Lung (tissue), 13 donors: ENCODE data around the gene PARD3. TPM values are rescaled to one million over a fixed set of nuclear protein-coding genes. Genes with fewer than 3 reads are reported as not detected.

Experiments
- ATAC-seq: fragments of 200-7000 bp; cut with Tn5 transposase; one replicate; pipeline ENCODE4 v1.9.1; 2020; ENCODE audit warnings: moderate number of reproducible peaks; ENCODE audit not compliant: insufficient read depth, low FRiP score
- DNase-seq, 3 donors: peaks; one replicate each; pipeline ENCODE4 v3.0.0-alpha.2; 2013 to 2017
- H3K27ac ChIP-seq, 2 donors: one replicate each; pipeline ENCODE4 v1.5.1; 2013; ENCODE audit warnings: mild to moderate bottlenecking in 2 of 2, moderate library complexity in 2 of 2, control low read depth in 1 of 2, inconsistent platforms in 1 of 2, low read depth in 1 of 2, low read length in 1 of 2
- H3K27me3 ChIP-seq, 3 donors: one replicate each; pipeline ENCODE4 v1.5.1; 2013; ENCODE audit warnings: low read length in 2 of 3; ENCODE audit not compliant: control insufficient read depth in 3 of 3, insufficient read depth in 3 of 3
- H3K36me3 ChIP-seq, 4 donors: one replicate each; pipeline ENCODE4 v1.5.1; 2013; ENCODE audit warnings: low read length in 4 of 4, mild to moderate bottlenecking in 1 of 4, moderate library complexity in 1 of 4; ENCODE audit not compliant: control insufficient read depth in 4 of 4, insufficient read depth in 4 of 4
- H3K4me1 ChIP-seq, 5 donors: one replicate each; pipeline ENCODE4 v1.5.1; 2013; ENCODE audit warnings: low read length in 5 of 5, mild to moderate bottlenecking in 2 of 5, moderate library complexity in 1 of 5; ENCODE audit not compliant: control insufficient read depth in 5 of 5, insufficient read depth in 5 of 5
- H3K4me3 ChIP-seq: one replicate; pipeline ENCODE4 v1.5.1; 2013; ENCODE audit warnings: mild to moderate bottlenecking, control low read depth, moderate library complexity
- H3K9ac ChIP-seq, 2 donors: one replicate each; pipeline ENCODE4 v1.5.1; 2013; ENCODE audit warnings: low read length in 2 of 2, control low read depth in 1 of 2; ENCODE audit not compliant: insufficient read depth in 1 of 2
- H3K9me3 ChIP-seq, 4 donors: one replicate each; pipeline ENCODE4 v1.5.1; 2013; ENCODE audit warnings: low read length in 3 of 4, mild to moderate bottlenecking in 1 of 4, moderate library complexity in 1 of 4; ENCODE audit not compliant: control insufficient read depth in 4 of 4, insufficient read depth in 3 of 4
- WGBS, 2 donors: extraction: QIAGEN DNeasy Blood & Tissue Kit; methylation state at CpG; one replicate each; pipeline ENCODE4 v1.1.7; 2013; 5-methylcytosine and 5-hydroxymethylcytosine counted together
- polyA plus RNA-seq, 2 donors: library from polyadenylated mRNA; stranded (reverse); fragments of 200-250 nt; gene quantifications; one replicate each; pipeline ENCODE4 v1.2.1, GENCODE V29; 2013
- small RNA-seq: library from RNA; depleted of rRNA; stranded (forward); fragments of <200 nt; gene quantifications from one replicate; pipeline ENCODE3, GENCODE V24; 2014; ENCODE audit warnings: low replicate concordance
- total RNA-seq, 2 donors: library from RNA; depleted of rRNA in 1 of 2; stranded (reverse); fragments of >200 nt in 1 of 2; gene quantifications; one replicate each; pipeline ENCODE4 v1.2.1, GENCODE V29; 2014 to 2021
- TF ChIP-seq, protein P1 (sequence below): IDR thresholded peaks from 2 replicates; pipeline ENCODE4 v1.5.1; 2012; ENCODE audit warnings: mild to moderate bottlenecking; ENCODE audit errors: control extremely low read depth, extremely low read depth
- donor health status: control.
- donor health status: control.
- donor health status: Bipolar disorder and iron deficiency.
- donor health status: healthy.
- donor health status: DM: yes; HTN: yes; CAD: no.

PARD3 gene
- total and polyA plus RNA-seq, 4 donors: 10.3 to 69.2 (median 27.6) TPM

DNA sequence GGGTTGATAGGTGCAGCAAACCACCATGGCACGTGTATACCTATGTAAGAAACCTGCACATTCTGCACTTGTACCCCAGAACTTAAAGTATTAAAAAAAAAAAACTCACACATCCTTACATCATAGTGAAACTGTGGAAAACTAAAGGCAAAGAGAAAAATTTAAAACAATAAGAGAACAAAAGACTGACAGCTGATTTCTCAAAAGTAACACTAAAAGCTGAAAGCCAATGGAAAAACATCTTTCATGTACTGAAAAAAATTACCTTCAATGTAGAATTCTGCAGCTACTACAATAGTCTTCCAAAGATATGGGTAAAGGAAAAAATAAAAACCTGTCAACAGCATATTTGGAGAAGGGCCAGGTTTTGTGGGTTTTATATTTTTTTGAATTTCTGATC is 751.5 kb downstream of the PARD3 start:
- 95 to 100% methylated on average over 1 of the region's 1 CpG for WGBS, 2 donors
- TF ChIP-seq, protein P1, sequence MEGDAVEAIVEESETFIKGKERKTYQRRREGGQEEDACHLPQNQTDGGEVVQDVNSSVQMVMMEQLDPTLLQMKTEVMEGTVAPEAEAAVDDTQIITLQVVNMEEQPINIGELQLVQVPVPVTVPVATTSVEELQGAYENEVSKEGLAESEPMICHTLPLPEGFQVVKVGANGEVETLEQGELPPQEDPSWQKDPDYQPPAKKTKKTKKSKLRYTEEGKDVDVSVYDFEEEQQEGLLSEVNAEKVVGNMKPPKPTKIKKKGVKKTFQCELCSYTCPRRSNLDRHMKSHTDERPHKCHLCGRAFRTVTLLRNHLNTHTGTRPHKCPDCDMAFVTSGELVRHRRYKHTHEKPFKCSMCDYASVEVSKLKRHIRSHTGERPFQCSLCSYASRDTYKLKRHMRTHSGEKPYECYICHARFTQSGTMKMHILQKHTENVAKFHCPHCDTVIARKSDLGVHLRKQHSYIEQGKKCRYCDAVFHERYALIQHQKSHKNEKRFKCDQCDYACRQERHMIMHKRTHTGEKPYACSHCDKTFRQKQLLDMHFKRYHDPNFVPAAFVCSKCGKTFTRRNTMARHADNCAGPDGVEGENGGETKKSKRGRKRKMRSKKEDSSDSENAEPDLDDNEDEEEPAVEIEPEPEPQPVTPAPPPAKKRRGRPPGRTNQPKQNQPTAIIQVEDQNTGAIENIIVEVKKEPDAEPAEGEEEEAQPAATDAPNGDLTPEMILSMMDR: no peak
- Histone ChIP-seq H3K27ac (no peak overlapping the region), H3K4me1 (peaks cover 0 to 2% (median 0%) of the 10 kb centered on the region in 5 donors), H3K36me3 (no peaks in the 10 kb centered on the region), H3K27me3 (no peaks in the 10 kb centered on the region), H3K9ac (no peak overlapping the region), H3K4me3 (no peak overlapping the region), H3K9me3 (peaks cover 3 to 6% (median 5%) of the 10 kb centered on the region in 4 donors)
- ATAC-seq (no peak), DNase-seq (no peak)

DNA sequence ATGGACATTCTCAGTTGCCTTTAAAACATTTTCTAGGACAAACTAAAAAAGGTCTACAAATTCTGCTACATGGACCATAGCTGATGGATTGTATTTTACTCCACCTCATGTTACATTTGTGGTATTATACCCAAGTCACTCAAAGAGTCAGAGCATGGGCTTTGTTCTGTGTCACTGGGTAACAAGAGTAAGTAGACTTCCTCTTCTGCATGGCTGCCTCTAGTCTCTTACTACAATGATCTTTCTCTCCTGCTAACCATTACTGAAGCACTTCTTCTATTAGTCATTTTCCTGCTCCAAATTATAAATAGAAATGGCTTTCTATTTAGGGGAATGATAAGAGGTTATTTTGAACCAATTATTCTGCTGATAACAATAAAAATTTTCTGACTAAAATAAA is 753.3 kb downstream of the PARD3 start:
- H3K9me3 ChIP-seq: peaks cover 2 to 6% (median 4%) of the 10 kb centered on the region in 4 donors
- H3K9ac ChIP-seq: no peak overlapping the region
- no peaks in the 10 kb centered on the region for H3K27me3 ChIP-seq
- TF ChIP-seq, protein P1: no peak
- H3K27ac ChIP-seq: no peak overlapping the region
- no peak for DNase-seq
- H3K4me1 ChIP-seq: peaks cover 0 to 9% (median 0%) of the 10 kb centered on the region in 5 donors
- no peak overlapping the region for H3K4me3 ChIP-seq
- no peaks in the 10 kb centered on the region for H3K36me3 ChIP-seq
- ATAC-seq: no peak

Small RNAs within 50 kb of the gene (small RNA-seq; reads per million reads assigned to genes)
- gene ELOBP4 (not detected), gene RF00019 (not detected), gene RPL37P18 (not detected)
